ENCODE data around the gene PPP3R2. TPM values are rescaled to one million over a fixed set of nuclear protein-coding genes. Genes with fewer than 3 reads are reported as not detected.

The PPP3R2 gene
- total RNA-seq, 1 donor from 2014 or later: not detected

- H3K4me3 Mint-ChIP-seq (ENCODE audit: unreplicated experiment): no peak overlapping the region
- H3K4me1 Mint-ChIP-seq (ENCODE audit: unreplicated experiment): no peaks in the 10 kb centered on the region
- DNase-seq (ENCODE audit: extremely low spot score, unreplicated experiment): no peak
- no peaks in the 10 kb centered on the region for H3K36me3 Mint-ChIP-seq (ENCODE audit: unreplicated experiment)
- no peak overlapping the region for H3K27ac Mint-ChIP-seq (ENCODE audit: unreplicated experiment)
- no peaks in the 10 kb centered on the region for H3K9me3 Mint-ChIP-seq (ENCODE audit: unreplicated experiment)
- peaks cover 6% of the 10 kb centered on the region for H3K27me3 Mint-ChIP-seq (ENCODE audit: unreplicated experiment)
- TF ChIP-seq, protein P1, sequence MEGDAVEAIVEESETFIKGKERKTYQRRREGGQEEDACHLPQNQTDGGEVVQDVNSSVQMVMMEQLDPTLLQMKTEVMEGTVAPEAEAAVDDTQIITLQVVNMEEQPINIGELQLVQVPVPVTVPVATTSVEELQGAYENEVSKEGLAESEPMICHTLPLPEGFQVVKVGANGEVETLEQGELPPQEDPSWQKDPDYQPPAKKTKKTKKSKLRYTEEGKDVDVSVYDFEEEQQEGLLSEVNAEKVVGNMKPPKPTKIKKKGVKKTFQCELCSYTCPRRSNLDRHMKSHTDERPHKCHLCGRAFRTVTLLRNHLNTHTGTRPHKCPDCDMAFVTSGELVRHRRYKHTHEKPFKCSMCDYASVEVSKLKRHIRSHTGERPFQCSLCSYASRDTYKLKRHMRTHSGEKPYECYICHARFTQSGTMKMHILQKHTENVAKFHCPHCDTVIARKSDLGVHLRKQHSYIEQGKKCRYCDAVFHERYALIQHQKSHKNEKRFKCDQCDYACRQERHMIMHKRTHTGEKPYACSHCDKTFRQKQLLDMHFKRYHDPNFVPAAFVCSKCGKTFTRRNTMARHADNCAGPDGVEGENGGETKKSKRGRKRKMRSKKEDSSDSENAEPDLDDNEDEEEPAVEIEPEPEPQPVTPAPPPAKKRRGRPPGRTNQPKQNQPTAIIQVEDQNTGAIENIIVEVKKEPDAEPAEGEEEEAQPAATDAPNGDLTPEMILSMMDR (IDR thresholded peaks at IDR 0.05): no peak
These were observed 40.1 kb upstream of the PPP3R2 start for GRCh38 chr9:101634741-101635409.

GRCh38 chr9:101632611-101633010 lies 37.8 kb upstream of the PPP3R2 start:
- Mint-ChIP-seq H3K27ac (ENCODE audit: unreplicated experiment) (no peak overlapping the region), H3K9me3 (ENCODE audit: unreplicated experiment) (no peaks in the 10 kb centered on the region), H3K4me3 (ENCODE audit: unreplicated experiment) (no peak overlapping the region), H3K36me3 (ENCODE audit: unreplicated experiment) (no peaks in the 10 kb centered on the region), H3K27me3 (ENCODE audit: unreplicated experiment) (peaks cover 6% of the 10 kb centered on the region), H3K4me1 (ENCODE audit: unreplicated experiment) (no peaks in the 10 kb centered on the region)
- no peak for DNase-seq (ENCODE audit: extremely low spot score, unreplicated experiment)
- TF ChIP-seq, protein P1 (IDR thresholded peaks at IDR 0.05): no peak

DNA sequence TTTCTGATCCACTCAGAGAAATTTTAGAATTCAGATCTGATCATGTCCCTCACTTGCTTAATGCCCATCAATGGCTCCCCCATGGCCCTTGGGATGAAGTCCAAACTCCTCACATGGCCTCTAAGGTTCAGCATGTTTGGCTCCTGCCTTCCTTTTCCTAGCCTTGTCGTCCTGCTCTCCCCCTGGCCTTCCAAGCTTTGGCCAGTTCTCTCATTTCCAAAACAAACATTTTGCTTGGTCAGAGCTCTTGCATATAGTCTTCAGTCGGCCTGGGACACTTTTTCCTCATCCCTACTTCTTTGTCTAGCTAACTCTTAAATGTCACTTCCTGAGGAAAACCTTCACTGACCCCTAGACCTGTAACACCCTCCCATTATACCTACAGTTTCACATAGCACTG lies 37.1 kb upstream of the PPP3R2 start:
- Mint-ChIP-seq H3K27me3 (ENCODE audit: unreplicated experiment) (peaks cover 6% of the 10 kb centered on the region), H3K27ac (ENCODE audit: unreplicated experiment) (no peak overlapping the region), H3K4me1 (ENCODE audit: unreplicated experiment) (no peaks in the 10 kb centered on the region), H3K9me3 (ENCODE audit: unreplicated experiment) (no peaks in the 10 kb centered on the region), H3K4me3 (ENCODE audit: unreplicated experiment) (no peak overlapping the region), H3K36me3 (ENCODE audit: unreplicated experiment) (no peaks in the 10 kb centered on the region)
- TF ChIP-seq, protein P1 (IDR thresholded peaks at IDR 0.05): no peak
- no peak for DNase-seq (ENCODE audit: extremely low spot score, unreplicated experiment)

GRCh38 chr9:101629636-101630035 lies 34.9 kb upstream of the PPP3R2 start:
- H3K9me3 Mint-ChIP-seq (ENCODE audit: unreplicated experiment): no peaks in the 10 kb centered on the region
- no peaks in the 10 kb centered on the region for H3K4me1 Mint-ChIP-seq (ENCODE audit: unreplicated experiment)
- H3K36me3 Mint-ChIP-seq (ENCODE audit: unreplicated experiment): no peaks in the 10 kb centered on the region
- H3K27ac Mint-ChIP-seq (ENCODE audit: unreplicated experiment): no peak overlapping the region
- TF ChIP-seq, protein P1 (IDR thresholded peaks at IDR 0.05): no peak
- peaks cover 6% of the 10 kb centered on the region for H3K27me3 Mint-ChIP-seq (ENCODE audit: unreplicated experiment)
- H3K4me3 Mint-ChIP-seq (ENCODE audit: unreplicated experiment): no peak overlapping the region
- no peak for DNase-seq (ENCODE audit: extremely low spot score, unreplicated experiment)

- H3K4me1 Mint-ChIP-seq (ENCODE audit: unreplicated experiment): no peaks in the 10 kb centered on the region
- H3K4me3 Mint-ChIP-seq (ENCODE audit: unreplicated experiment): no peak overlapping the region
- H3K9me3 Mint-ChIP-seq (ENCODE audit: unreplicated experiment): no peaks in the 10 kb centered on the region
- no peaks in the 10 kb centered on the region for H3K36me3 Mint-ChIP-seq (ENCODE audit: unreplicated experiment)
- TF ChIP-seq, protein P1 (IDR thresholded peaks at IDR 0.05): no peak
- H3K27ac Mint-ChIP-seq (ENCODE audit: unreplicated experiment): no peak overlapping the region
- DNase-seq (ENCODE audit: extremely low spot score, unreplicated experiment): no peak
- peaks cover 6% of the 10 kb centered on the region for H3K27me3 Mint-ChIP-seq (ENCODE audit: unreplicated experiment)
These were observed 33.4 kb upstream of the PPP3R2 start for GRCh38 chr9:101628173-101628572.

All from osteocyte (in vitro differentiated cells).